Gastroesophageal sphincter (tissue), 3 donors: ENCODE data around the gene FAM47B.

Source experiments
- POLR2A ChIP-seq, 2 donors: fragments of 450-650 bp; IDR thresholded peaks; one replicate each; pipeline ENCODE4 v1.6.1; 2017; ENCODE audit warnings: antibody characterized with exemption in 2 of 2, mild to moderate bottlenecking in 2 of 2, moderate library complexity in 1 of 2
- TF ChIP-seq, protein P1 (sequence below), 4 experiments: fragments of 200-600 bp in 2 of 4; fragments of 450-650 bp in 2 of 4; sonication (generic) in 1 of 4; IDR thresholded peaks; one replicate each; pipeline ENCODE4 v1.5.1; 2017 to 2019; ENCODE audit warnings: antibody characterized with exemption in 4 of 4, mild to moderate bottlenecking in 2 of 4, moderate library complexity in 2 of 4

DNA sequence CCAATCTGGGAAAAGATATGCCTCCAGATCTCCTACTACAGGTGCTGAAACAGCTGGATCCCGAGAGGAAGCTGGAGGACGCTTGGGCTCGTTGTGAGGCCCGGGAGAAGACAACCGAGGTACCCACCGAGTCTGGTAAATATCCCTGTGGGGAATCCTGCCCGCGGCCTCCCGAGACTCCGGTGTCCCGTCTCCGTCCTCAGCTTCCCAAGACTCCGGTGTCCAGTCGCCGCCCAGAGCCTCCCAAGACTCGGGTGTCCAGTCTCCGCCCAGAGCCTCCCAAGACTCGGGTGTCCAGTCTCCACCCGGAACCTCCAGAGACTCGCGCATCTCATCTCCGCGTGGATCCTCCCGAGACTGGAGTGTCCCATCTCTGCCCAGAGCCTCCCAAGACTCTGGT, 639 bp downstream of the FAM47B start:
- TF ChIP-seq, protein P1, sequence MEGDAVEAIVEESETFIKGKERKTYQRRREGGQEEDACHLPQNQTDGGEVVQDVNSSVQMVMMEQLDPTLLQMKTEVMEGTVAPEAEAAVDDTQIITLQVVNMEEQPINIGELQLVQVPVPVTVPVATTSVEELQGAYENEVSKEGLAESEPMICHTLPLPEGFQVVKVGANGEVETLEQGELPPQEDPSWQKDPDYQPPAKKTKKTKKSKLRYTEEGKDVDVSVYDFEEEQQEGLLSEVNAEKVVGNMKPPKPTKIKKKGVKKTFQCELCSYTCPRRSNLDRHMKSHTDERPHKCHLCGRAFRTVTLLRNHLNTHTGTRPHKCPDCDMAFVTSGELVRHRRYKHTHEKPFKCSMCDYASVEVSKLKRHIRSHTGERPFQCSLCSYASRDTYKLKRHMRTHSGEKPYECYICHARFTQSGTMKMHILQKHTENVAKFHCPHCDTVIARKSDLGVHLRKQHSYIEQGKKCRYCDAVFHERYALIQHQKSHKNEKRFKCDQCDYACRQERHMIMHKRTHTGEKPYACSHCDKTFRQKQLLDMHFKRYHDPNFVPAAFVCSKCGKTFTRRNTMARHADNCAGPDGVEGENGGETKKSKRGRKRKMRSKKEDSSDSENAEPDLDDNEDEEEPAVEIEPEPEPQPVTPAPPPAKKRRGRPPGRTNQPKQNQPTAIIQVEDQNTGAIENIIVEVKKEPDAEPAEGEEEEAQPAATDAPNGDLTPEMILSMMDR (IDR thresholded peaks at IDR 0.05) = no peak
- no peak for TF ChIP-seq POLR2A (IDR thresholded peaks at IDR 0.05)
